Measurements from ENCODE around the gene KCNH3.

The KCNH3 gene

DNA sequence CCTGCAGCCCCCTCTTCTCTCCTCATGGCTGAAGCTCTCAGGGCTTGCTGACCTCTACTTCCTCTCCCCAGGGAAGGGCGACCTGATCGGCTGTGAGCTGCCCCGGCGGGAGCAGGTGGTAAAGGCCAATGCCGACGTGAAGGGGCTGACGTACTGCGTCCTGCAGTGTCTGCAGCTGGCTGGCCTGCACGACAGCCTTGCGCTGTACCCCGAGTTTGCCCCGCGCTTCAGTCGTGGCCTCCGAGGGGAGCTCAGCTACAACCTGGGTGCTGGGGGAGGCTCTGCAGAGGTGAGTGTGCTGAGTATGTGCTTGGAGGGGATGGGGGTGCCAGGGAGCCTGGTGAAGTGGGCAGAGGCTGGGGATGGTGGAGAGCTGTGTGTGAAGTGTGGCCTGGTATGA is 15.4 kb downstream of the KCNH3 start:
- Mint-ChIP-seq H3K4me1 (peaks cover 8% of the 10 kb centered on the region), H3K9me3 (no peaks in the 10 kb centered on the region), H3K27ac (no peak overlapping the region), H3K27me3 (peaks cover 35% of the 10 kb centered on the region), H3K36me3 (peaks cover 12% of the 10 kb centered on the region), H3K4me3 (no peak overlapping the region)
- no peak for DNase-seq
- CTCF ChIA-PET, result interaction anchor here (0.7 to 6.0 kb wide), 13 partner anchors 10 to 196 kb away, joined by 3 to 71 read pairs (median 4); partner anchors contain the start of gene PRPF40B

DNA sequence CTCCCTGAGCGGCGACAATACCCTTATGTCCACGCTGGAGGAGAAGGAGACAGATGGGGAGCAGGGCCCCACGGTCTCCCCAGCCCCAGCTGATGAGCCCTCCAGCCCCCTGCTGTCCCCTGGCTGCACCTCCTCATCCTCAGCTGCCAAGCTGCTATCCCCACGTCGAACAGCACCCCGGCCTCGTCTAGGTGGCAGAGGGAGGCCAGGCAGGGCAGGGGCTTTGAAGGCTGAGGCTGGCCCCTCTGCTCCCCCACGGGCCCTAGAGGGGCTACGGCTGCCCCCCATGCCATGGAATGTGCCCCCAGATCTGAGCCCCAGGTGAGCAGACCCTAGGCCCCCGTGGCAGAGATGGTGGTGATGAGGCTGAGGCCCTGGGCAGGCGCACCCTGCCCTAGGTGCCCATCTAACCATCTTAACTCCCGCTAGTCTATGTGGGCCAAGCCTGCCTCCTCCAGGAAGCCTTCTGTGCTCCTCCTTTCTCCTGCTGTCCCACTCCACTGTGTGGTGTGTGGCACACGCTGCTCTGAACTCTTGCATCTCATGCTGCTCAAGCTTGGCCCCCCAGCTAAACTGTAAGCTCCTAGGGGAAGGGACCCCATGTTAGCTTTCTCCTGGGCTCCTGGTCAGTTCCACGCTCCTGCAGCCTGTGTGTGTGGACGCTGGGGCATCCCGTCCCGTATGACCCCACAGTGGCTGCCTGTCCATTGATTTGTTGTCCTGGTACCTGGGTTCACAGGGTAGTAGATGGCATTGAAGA is 17.0 kb downstream of the KCNH3 start:
- Mint-ChIP-seq H3K4me1 (peaks cover 9% of the 10 kb centered on the region), H3K9me3 (no peaks in the 10 kb centered on the region), H3K4me3 (no peak overlapping the region), H3K27me3 (peaks cover 20% of the 10 kb centered on the region), H3K27ac (no peak overlapping the region), H3K36me3 (peaks cover 20% of the 10 kb centered on the region)
- peak; percentile 15 for DNase-seq
- CTCF ChIA-PET, result interaction anchor here (0.7 to 6.0 kb wide), 4 partner anchors 9 to 25 kb away, joined by 3 to 71 read pairs (median 22); no protein-coding TSS in a partner anchor

DNA sequence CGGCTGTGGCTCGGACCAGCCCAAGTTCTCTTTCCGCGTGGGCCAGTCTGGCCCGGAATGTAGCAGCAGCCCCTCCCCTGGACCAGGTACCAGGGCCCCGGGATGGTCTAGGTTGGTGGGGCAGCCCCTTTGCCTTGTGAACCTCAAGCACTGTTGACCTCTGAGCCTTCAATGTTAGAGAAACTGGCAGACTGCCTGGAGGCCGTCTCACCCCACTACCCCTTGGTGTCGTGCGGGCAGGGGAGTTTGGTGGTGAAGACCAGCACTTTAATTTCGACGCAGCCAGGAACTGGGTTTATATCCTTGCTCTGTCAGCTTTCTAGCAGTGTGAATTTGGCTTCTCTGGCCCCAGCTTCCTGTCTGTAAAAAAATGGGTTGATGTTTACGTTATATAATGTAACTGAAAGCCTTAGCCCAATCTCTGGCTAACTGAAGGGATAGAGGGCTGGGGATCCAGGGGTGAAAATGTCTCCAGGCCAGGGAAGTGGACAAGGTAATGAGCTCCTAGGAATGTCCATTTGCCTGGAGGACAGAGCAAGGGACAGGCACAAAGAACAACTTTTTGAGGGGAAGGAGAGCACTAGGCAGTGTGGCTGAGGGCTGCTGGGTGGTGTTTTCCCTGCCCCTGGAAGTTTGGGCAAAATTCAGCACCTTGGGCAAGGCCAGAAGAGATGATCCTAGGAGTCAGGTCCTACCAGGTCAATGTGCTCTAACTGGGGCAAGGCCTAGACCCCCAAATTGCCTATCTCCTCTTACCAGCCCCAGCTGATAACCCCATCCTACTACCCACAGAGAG is 17.8 kb downstream of the KCNH3 start:
- Mint-ChIP-seq H3K4me1 (peaks cover 15% of the 10 kb centered on the region), H3K4me3 (no peak overlapping the region), H3K27me3 (peaks cover 12% of the 10 kb centered on the region), H3K36me3 (peaks cover 22% of the 10 kb centered on the region), H3K27ac (peak overlapping the region; percentile 58), H3K9me3 (no peaks in the 10 kb centered on the region)
- CTCF ChIA-PET, result interaction anchor here (1.1 kb wide), 1 partner anchor 8 kb away, joined by 3 read pairs; no protein-coding TSS in a partner anchor
- DNase-seq, result no peak

GRCh38 chr12:49557187-49557916 is 18.5 kb downstream of the KCNH3 start:
- no peak overlapping the region for H3K27ac Mint-ChIP-seq
- peaks cover 18% of the 10 kb centered on the region for H3K4me1 Mint-ChIP-seq
- H3K27me3 Mint-ChIP-seq, result peaks cover 5% of the 10 kb centered on the region
- H3K4me3 Mint-ChIP-seq, result no peak overlapping the region
- no peaks in the 10 kb centered on the region for H3K9me3 Mint-ChIP-seq
- CTCF ChIA-PET, result interaction anchor here (1.1 to 1.2 kb wide), 2 partner anchors 8 to 23 kb away, joined by 3 read pairs; no protein-coding TSS in a partner anchor
- H3K36me3 Mint-ChIP-seq, result peaks cover 28% of the 10 kb centered on the region
- peak; percentile 14 for DNase-seq

DNA sequence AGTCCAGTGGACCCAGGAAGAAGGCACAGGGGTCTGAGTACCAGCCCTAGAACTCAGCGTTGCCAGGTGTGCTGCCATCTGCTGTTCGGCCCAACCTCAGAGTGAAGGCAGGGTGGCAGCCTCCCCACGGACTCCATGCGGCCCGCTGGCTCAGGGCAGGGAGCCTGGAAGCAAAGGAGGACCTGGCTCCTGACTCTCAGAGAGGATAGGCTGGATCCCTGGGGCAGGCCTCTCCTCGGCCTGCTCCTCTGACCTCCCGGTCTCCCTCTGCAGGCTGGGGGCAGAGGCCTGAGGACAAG is 19.0 kb downstream of the KCNH3 start:
- no peaks in the 10 kb centered on the region for H3K9me3 Mint-ChIP-seq
- DNase-seq, result no peak
- H3K27ac Mint-ChIP-seq, result no peak overlapping the region
- no peak overlapping the region for H3K4me3 Mint-ChIP-seq
- peaks cover 32% of the 10 kb centered on the region for H3K36me3 Mint-ChIP-seq
- H3K27me3 Mint-ChIP-seq, result no peaks in the 10 kb centered on the region
- CTCF ChIA-PET, result interaction anchor here (1.2 to 1.3 kb wide), 2 partner anchors 22 to 23 kb away, joined by 3 read pairs; no protein-coding TSS in a partner anchor
- peaks cover 21% of the 10 kb centered on the region for H3K4me1 Mint-ChIP-seq

GRCh38 chr12:49558526-49558925 is 19.7 kb downstream of the KCNH3 start:
- no peak overlapping the region for H3K4me3 Mint-ChIP-seq
- H3K27me3 Mint-ChIP-seq, result no peaks in the 10 kb centered on the region
- H3K36me3 Mint-ChIP-seq, result peaks cover 39% of the 10 kb centered on the region
- CTCF ChIA-PET, result interaction anchor here (1.2 to 1.3 kb wide), 2 partner anchors 21 to 22 kb away, joined by 3 read pairs; no protein-coding TSS in a partner anchor
- no peak for DNase-seq
- H3K4me1 Mint-ChIP-seq, result peaks cover 26% of the 10 kb centered on the region
- H3K9me3 Mint-ChIP-seq, result no peaks in the 10 kb centered on the region
- H3K27ac Mint-ChIP-seq, result no peak overlapping the region

DNA sequence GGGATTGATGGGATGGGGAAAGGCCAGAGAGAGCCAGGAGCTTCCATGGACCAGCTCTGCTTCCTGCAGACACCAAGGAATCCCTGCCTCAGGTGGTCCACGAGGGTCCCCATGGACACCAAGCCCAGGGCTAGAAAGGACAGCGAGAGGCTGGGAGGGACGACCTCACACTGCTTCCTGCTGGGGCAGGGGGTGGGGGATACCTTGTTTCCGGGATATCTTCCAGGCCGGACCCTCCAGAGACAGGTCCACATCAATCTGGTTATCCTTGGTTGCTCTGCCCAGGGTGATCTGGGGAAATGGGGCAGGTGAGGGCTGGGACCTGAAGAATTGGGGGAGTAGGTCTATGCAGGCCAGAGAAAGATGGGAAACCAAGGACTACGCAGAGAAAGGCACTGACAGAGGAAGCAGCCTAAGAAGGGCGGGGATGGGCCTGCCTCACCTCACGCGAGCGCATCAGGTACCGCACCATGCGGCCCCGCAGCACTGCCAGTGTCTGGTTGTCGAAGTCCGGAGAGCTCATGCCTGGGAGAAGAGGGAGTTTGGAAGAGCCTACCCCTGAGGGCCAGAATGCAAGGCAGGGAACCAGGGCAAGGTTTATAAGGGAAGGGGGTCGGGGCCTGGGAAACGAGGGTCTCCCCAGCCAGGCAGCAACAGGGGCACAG is 20.3 kb downstream of the KCNH3 start:
- no peaks in the 10 kb centered on the region for H3K9me3 Mint-ChIP-seq
- no peak overlapping the region for H3K4me3 Mint-ChIP-seq
- peaks cover 45% of the 10 kb centered on the region for H3K36me3 Mint-ChIP-seq
- H3K27ac Mint-ChIP-seq, result no peak overlapping the region
- H3K4me1 Mint-ChIP-seq, result peaks cover 32% of the 10 kb centered on the region
- H3K27me3 Mint-ChIP-seq, result no peaks in the 10 kb centered on the region
- no peak for DNase-seq
- CTCF ChIA-PET, result interaction anchor here (1.2 to 1.3 kb wide), 2 partner anchors 21 to 22 kb away, joined by 3 read pairs; no protein-coding TSS in a partner anchor

DNA sequence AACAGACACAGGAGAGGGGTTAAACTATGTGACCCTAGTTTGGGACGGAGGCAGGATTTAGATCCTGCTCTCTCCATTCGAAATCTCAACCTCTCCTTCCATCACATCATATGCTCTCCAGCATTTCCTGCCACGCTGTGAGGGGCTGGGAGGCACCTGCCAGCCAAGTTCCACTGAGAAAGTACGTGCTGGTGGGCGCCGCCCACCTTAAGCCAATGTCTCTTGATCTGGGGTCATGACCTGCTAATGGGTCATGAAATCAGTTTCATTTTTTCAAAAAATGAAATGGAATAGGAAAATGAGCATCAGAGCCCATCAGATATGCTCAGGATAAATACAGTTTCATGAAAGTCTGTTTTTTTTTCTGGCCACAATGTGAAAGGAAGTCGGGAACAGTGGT is 21.9 kb downstream of the KCNH3 start:
- Mint-ChIP-seq H3K27ac (peak overlapping the region; percentile 73), H3K9me3 (no peaks in the 10 kb centered on the region), H3K4me1 (peaks cover 47% of the 10 kb centered on the region), H3K36me3 (peaks cover 59% of the 10 kb centered on the region), H3K4me3 (no peak overlapping the region), H3K27me3 (no peaks in the 10 kb centered on the region)
- no peak for DNase-seq
- CTCF ChIA-PET, result interaction anchor here (0.8 to 0.9 kb wide), 2 partner anchors 20 to 203 kb away, joined by 3 to 4 read pairs; no protein-coding TSS in a partner anchor

GRCh38 chr12:49562233-49562632 is 23.4 kb downstream of the KCNH3 start:
- H3K4me1 Mint-ChIP-seq, result peaks cover 60% of the 10 kb centered on the region
- CTCF ChIA-PET, result interaction anchor here (0.6 to 6.4 kb wide), 4 partner anchors 8 to 52 kb away, joined by 3 to 42 read pairs (median 3); no protein-coding TSS in a partner anchor
- no peaks in the 10 kb centered on the region for H3K9me3 Mint-ChIP-seq
- no peak overlapping the region for H3K27ac Mint-ChIP-seq
- no peak overlapping the region for H3K4me3 Mint-ChIP-seq
- H3K27me3 Mint-ChIP-seq, result no peaks in the 10 kb centered on the region
- peaks cover 51% of the 10 kb centered on the region for H3K36me3 Mint-ChIP-seq
- no peak for DNase-seq

DNA sequence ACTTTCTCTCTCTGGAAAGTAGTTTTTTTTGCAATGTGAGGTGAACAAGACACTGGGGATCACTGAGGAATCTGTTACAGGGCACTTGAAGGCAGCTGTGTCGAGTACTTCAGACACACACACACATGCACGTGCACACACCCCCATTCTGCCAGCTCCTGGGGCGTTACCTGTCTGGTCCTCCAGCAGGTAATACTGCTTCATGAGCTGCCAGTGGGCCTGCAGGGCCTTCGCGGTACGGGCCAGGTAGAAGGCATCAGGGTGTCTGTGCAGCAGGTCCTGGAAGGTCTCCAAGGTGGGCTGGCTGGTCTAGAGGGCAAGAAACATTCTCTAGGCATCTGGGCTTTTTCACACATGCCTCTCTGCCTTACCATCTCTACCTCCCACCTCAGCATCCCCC is 24.0 kb downstream of the KCNH3 start:
- H3K27me3 Mint-ChIP-seq, result no peaks in the 10 kb centered on the region
- H3K36me3 Mint-ChIP-seq, result peaks cover 51% of the 10 kb centered on the region
- H3K4me3 Mint-ChIP-seq, result no peak overlapping the region
- no peaks in the 10 kb centered on the region for H3K9me3 Mint-ChIP-seq
- H3K27ac Mint-ChIP-seq, result no peak overlapping the region
- no peak for DNase-seq
- CTCF ChIA-PET, result interaction anchor here (0.9 to 6.4 kb wide), 3 partner anchors 9 to 267 kb away, joined by 3 to 42 read pairs (median 3); no protein-coding TSS in a partner anchor
- H3K4me1 Mint-ChIP-seq, result peaks cover 64% of the 10 kb centered on the region

- Mint-ChIP-seq H3K9me3 (no peaks in the 10 kb centered on the region), H3K36me3 (peaks cover 51% of the 10 kb centered on the region), H3K27ac (peak overlapping the region; percentile 83), H3K4me3 (peak overlapping the region; percentile 44), H3K27me3 (no peaks in the 10 kb centered on the region), H3K4me1 (peaks cover 71% of the 10 kb centered on the region)
- DNase-seq, result no peak
- CTCF ChIA-PET, result interaction anchor here (1.0 to 6.4 kb wide), 5 partner anchors 10 to 205 kb away, joined by 3 to 42 read pairs (median 4); partner anchors contain the start of gene PRPF40B
Observed at GRCh38 chr12:49563951-49564685, 25.3 kb downstream of the KCNH3 start.

GRCh38 chr12:49564686-49565405 is 26.0 kb downstream of the KCNH3 start:
- CTCF ChIA-PET, result interaction anchor here (0.6 to 6.4 kb wide), 7 partner anchors 8 to 206 kb away, joined by 3 to 42 read pairs (median 4); partner anchors contain the start of gene PRPF40B
- peaks cover 48% of the 10 kb centered on the region for H3K36me3 Mint-ChIP-seq
- H3K4me3 Mint-ChIP-seq, result peak overlapping the region; percentile 48
- peak overlapping the region; percentile 83 for H3K27ac Mint-ChIP-seq
- H3K9me3 Mint-ChIP-seq, result no peaks in the 10 kb centered on the region
- DNase-seq, result peak; percentile 55
- peaks cover 71% of the 10 kb centered on the region for H3K4me1 Mint-ChIP-seq
- H3K27me3 Mint-ChIP-seq, result no peaks in the 10 kb centered on the region

Measured in activated naive CD4-positive, alpha-beta T cell treated with anti-CD3 and anti-CD28 coated beads, Interleukin-2, amount 10 ng/mL, durations not matched to agents 7 days and 5 days (primary cell).